LHCN-M2 (cell line): ENCODE results near the gene GALK2. TPM values are rescaled to one million over a fixed set of nuclear protein-coding genes. Genes with fewer than 3 reads are reported as not detected.
A peak's percentile ranks its signal among the peaks of the same experiment; 100 is the strongest.
"Not testable (repeated sequence)": the region's sequence is repeated elsewhere in the genome, so short reads cannot be mapped to it uniquely, and the experiment has no call there.

Experiments
- DNase-seq: peaks from one replicate; pipeline ENCODE4 v3.0.0-alpha.2; 2012; ENCODE audit warnings: low read depth
- total RNA-seq: library from RNA; depleted of rRNA; stranded (reverse); fragments of >200 nt; gene quantifications from 2 replicates; pipeline ENCODE4 v1.2.3, GENCODE V29; 2014

The GALK2 gene
- total RNA-seq, 1 experiment from 2014 or later, result 26.3 TPM

DNA sequence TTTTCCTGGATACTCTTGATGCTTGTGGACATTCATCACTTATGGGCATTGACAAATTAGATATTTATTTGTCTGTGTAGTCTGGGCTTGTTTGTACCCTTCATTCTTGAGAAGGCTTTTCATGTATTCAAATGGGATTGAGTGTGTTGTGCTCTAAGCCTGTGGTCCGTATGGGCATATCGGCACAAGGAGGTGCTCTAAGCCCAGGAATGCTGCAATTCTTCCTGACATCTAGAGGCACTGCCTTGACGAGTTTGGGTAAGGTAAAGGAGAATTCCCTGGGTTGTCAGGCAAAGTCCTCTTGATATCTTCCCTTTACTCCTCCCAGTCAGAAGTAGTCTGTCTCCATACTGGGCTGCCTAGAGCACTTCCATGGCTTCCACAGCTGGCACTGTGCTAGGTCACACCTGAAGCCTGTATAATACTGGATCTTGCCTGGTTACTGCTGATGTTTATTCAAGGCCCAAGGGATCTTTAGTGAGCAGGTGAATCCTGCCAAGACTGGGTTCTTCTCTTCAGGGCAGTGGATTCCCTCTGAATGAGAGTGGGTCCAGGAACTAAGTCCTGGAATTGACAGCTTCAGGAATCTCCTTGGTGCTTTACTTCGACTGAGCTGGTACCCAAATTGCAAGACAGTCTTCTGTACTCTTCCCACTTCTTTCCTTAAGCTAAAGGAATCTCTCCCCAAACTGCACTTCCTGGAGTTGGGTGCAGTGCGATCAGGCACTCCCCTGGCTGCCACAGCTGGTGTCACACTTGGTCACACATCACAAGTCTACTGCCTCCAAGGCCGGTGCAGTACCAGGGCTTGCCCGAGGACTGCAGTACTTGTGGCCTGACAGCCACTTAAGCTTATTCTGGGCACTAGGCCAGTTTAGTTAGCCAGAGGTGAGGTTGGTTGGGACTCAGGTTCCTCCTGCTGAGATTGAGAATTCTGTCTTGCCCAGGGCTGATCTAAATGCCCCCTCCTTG lies 46.0 kb downstream of the GALK2 start:
- DNase-seq, result peak; percentile 13

GRCh38 chr15:49223536-49224274 lies 53.7 kb downstream of the GALK2 start:
- no peak for DNase-seq

DNA sequence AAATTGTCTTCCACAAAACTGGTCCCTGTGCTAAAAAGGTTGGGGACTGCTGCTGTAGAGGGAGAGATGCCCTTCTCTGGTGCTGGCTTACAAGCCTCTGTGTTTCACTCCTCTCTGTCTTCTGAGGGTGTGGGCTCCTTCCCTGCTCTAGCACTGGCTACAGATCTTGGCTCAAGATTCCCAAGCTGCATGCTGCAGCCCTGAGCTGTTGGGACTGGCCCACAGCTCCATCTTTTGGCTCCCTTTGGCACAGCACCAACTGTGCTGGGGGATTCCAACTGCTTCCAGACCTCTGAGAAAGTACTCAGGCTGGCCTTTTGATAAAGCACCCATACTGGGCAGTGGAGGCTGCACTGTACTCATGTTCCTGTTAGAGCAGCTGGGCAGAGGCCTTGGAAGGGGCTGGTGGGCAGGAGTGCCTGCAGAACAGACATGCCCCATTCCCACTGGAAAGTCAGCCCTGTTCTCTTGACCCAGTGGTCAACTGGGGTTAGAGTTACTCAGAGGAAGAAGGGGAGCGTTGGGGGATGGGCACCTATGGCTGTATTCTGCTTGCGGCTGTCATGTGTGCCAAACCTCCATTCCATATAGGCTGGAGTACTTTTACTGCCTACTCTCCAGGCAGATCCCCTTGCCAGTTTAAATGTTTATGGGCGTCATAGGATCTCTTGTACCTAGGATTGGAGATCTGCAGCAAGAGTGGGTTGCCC lies 55.7 kb downstream of the GALK2 start:
- peak; percentile 34 for DNase-seq

GRCh38 chr15:49227602-49228001 lies 57.6 kb downstream of the GALK2 start:
- no peak for DNase-seq

DNA sequence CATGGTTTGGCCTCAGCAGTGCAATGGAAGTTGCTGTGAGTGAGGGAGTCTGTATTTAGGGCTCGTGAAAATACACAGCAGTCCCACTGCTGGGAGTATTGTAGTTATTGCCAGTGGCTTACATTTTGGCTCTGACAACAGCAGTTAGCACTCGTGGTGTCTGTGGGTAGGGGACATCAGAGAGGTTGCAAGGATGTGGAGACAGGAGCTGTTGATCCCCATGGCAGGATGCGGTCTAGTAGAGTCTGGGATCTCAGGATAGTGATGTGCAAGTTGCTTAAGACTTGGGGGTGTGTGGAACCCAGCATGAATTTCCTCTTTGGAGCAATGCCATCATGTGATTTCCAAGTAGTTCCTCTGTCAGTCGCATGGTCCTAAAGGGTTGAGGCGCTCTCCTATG lies 59.9 kb downstream of the GALK2 start:
- no peak for DNase-seq

GRCh38 chr15:49232236-49232806 lies 62.3 kb downstream of the GALK2 start:
- no peak for DNase-seq

- DNase-seq, result peak; percentile 82
These were observed 65.5 kb downstream of the GALK2 start for GRCh38 chr15:49235446-49236124.

DNA sequence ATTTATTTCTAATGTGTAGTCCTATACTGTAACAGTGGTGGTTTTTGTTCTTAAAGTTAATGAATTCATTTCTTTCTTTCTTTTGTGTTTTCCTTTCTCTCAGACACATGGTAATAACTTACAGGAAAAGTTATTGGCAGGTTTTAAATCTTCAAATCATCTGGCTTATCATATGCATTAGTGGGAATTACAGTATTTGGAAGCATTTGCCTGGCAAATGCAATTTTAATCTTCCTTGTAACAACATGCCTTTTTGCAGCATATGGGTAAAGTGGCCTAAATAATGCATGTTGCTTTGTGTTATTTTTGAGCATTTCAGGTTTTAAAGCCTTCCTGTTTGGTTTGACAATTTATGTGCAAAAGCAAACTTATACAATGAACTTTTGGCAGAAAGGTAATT lies 66.8 kb downstream of the GALK2 start:
- DNase-seq, result no peak

DNA sequence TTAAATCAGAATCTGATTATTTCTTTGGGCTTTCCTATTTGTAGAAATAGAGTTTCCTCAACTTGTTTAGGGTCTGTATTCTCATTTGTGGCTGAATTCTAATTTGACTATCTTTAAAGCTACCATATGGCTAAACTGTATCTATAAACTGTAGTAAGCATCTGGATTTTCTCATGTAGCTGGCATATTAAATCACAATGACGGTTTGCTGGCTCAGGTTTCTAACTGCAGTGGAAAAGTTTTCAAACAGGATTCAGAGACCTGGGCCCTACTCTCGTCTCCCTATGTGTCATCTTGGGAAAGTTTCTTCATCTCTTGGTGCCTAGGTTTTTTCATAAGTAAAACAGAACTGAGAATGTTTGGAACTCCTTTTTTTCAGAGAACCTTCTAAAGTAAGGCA lies 68.3 kb downstream of the GALK2 start:
- peak; percentile 40 for DNase-seq

DNA sequence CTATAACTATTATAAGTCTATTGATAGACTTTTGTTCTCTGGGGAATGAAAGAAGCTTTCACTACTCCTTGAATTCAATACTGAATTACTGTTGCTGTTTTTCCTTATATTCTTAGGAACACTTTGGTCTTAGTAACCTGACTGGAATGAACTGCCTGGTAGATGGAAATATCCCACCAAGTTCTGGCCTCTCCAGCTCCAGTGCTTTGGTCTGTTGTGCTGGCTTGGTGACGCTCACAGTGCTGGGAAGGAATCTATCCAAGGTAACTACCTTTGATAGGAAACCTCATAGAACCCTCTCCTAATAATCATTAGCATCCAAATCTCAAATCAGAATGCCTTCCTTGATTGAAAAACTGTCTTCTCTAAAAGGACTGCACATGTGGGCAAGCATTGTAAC lies 69.1 kb downstream of the GALK2 start:
- no peak for DNase-seq

- peak; percentile 88 for DNase-seq
These were observed 72.8 kb downstream of the GALK2 start for GRCh38 chr15:49242820-49243219.

- DNase-seq, result no peak
These were observed 77.6 kb downstream of the GALK2 start for GRCh38 chr15:49247556-49248110.

DNA sequence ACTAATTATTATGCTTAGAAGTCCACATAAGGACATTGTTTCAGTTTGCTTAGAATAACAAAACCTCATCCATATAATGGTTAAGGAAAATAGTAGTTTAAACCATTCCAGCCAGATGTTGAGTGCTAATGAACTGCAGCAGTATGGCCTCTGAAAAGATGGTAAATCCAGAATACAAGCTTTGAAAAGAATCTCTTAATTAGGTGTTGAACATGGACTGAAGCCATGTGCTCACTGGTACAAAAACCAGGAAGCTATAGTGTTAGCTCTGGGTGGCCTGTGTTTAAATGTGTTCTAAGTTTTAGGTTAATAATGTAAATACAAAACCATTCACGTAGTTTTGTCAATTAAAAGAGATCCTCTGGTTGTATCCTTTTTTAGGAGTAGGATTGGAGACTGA lies 78.2 kb downstream of the GALK2 start:
- no peak for DNase-seq

DNA sequence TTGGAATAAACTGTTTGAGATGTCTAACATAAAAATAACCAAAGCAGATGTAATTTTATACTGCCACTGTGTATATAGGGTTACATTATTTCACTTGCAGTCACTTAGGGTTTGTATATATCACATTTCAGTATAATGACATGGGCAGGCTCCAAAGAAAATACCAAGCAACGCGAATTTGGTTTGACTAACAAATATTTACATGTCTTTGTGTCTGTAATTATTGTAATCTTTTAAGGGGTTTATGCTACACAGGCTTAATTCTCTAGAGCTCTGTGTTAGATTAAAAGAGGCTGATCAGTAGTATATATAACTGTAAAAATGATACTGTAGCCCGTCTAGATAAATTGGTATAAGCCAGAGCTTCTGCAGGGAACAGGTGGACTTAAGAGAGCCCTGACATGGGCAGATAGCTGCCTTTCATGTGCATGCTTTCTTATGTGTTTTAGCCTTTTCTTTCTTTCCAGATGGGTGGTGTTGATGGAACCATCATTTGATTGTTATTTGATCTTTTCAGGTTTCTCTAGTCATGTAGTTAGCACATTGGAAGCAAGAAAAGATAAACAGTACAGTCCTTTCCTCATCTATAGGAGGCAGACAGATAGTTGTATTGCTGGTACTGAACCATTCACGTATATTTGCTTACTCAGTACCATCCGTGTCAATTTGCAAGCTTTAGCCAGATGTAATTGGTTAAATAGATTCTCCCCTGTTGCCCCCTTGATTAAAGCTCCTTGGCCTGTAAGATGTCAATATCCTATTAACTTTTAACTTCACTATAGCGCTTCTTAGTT lies 86.1 kb downstream of the GALK2 start:
- DNase-seq, result peak; percentile 55

GRCh38 chr15:49265117-49265516 lies 95.1 kb downstream of the GALK2 start:
- not testable (repeated sequence) for DNase-seq

DNA sequence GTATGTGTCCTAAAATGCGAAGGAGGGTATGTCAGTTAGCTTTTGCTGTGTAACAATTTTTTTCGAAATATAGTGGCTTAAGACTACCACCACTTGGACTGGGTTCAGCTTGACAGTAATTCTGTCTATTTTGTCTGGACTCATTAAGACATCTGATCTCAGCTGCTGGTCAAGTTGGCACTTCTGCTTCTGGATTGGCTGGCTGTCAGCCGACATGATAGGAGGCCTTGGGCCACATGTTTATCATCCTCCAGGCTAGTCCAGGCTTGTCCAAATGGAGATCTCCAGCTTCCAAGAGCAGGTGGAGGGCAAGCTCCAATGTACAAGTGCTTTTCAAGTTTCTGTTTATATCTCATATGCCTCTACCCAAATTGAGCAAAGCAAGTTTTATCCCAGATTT lies 95.9 kb downstream of the GALK2 start:
- peak; percentile 42 for DNase-seq

GRCh38 chr15:49270541-49271421 lies 100.7 kb downstream of the GALK2 start:
- peak; percentile 69 for DNase-seq

- no peak for DNase-seq
These were observed 103.8 kb downstream of the GALK2 start for GRCh38 chr15:49273734-49274318.
